Measurements from ENCODE around the gene AGBL4. TPM values are rescaled to one million over a fixed set of nuclear protein-coding genes. Genes with fewer than 3 reads are reported as not detected.
A peak's percentile ranks its signal among the peaks of the same experiment; 100 is the strongest.

AGBL4 gene
- total RNA-seq, 1 donor from 2014 or later: not detected

DNA sequence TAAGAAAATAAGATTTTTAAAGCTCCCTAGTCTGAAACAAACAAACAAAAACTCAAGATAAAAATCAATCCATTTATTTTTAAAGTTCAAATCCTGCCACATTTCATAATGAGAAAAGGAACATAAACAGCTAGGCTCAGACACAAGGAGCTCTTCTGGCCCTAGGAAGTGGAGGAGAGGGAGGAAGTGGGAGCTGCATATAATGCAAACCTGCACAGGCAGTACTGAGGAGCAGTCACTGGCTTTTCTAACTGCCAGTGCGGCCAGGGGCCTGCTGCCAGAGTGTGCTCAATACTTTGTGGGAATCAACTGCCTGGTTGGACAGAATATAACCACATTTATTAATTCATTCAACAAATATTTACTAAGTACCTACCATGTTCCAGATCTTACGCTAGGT, 1411.9 kb downstream of the AGBL4 start:
- DNase-seq (ENCODE audit: low read depth): no peak

DNA sequence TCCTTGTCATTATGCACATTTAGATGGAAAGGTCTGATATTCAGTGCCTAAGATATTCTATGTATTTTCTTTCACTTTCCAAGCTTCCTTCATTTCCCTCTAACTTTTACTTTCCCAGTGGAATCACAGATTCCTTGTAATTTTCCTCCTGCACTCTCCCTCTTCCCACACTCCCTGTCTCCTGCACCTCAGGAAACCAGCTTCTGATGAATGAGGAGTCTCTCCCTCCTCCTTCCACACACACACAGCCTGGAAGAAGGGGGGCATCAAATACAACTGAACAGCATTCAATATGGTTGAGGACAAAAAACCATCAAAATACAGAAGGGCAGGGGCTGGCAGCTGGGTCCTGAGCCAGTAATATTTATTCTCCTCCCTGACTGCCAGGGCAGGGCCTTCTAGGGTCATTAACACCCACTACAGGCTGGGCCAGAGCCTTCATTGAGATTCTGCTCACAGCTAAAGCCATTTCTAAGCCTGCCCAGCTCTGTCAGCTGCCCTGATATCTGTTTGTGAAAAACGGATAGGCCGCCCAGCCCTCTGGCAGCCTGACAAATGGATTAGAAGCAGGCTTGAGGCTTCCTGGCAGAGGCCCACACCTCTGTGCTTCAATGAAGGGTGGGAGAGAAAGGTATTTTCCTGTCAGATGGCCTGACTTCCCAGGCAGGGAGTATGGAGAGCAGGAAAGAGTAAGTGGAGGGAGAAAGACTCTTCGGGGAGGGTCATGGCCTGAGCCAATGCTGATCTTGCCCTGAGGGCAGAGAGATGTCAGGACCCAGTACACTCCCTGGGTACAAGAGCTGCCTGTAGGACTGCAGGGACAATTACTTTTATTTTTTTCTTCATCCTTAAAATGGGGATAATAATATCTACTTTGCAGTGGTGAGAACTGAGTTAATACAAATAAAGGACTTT, 1412.9 kb downstream of the AGBL4 start:
- peak; percentile 8 for DNase-seq (ENCODE audit: low read depth)

DNA sequence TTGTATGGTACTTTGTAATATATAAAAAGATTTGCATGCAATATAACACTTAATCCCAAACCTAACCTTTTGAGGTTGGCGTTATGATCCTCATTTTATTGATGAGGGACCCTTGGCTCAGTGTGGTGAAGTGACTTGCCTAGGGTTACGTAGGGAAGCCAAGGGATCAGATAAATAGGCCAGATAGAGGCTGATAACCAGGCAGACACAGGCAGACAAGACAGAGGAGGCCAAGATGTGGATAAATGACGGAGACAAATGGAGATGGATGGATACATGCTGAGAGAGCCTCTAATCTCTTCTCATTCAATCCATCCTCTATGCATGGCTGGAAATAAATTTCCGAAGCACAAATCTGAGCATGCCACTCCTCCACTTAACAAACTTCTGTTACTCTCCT, 1414.9 kb downstream of the AGBL4 start:
- DNase-seq (ENCODE audit: low read depth): no peak

DNA sequence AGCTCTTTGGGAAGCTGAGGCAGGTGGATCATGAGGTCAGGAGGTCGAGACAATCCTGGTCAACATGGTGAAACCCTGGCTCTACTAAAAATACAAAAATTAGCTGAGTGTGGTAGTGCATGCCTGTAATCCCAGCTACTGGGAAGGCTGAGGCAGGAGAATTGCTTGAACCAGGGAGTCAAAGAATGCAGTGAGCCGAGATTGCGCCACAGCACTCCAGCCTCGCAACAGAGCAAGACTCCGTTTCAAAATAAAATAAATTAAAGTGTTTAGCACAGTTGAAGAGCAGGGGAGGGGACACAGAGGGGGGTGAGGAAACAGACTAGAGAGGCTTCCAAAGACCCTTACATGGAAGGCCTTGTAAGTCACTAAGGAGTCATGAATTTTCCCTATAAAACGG, 1420.5 kb downstream of the AGBL4 start:
- DNase-seq (ENCODE audit: low read depth): no peak

- DNase-seq (ENCODE audit: low read depth): no peak
Observed at GRCh38 chr1:48602349-48602748, 1421.4 kb downstream of the AGBL4 start.

GRCh38 chr1:48600182-48600581, 1423.6 kb downstream of the AGBL4 start:
- DNase-seq (ENCODE audit: low read depth): no peak

GRCh38 chr1:48597663-48598062, 1426.1 kb downstream of the AGBL4 start:
- no peak for DNase-seq (ENCODE audit: low read depth)

GRCh38 chr1:48596046-48596445, 1427.7 kb downstream of the AGBL4 start:
- no peak for DNase-seq (ENCODE audit: low read depth)

DNA sequence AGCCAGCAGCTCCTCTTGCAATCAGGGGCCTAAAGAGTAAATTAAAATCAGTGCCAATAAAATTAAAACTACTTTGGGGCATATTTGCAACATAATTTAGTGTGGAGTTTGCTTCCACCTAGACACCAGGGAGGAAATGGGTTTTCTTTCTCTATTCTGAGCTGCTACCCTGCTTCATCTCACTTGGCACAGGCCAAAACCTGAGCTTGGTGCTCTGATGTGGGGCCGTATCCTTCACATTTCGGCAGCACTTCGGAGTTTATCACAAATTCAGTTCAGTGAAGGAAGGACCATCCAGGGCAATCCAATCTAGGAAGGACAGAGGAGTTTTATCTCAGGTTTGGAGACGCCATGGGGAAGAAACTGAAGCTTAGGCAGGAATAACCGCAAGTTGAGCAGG, 1428.1 kb downstream of the AGBL4 start:
- DNase-seq (ENCODE audit: low read depth): no peak

DNA sequence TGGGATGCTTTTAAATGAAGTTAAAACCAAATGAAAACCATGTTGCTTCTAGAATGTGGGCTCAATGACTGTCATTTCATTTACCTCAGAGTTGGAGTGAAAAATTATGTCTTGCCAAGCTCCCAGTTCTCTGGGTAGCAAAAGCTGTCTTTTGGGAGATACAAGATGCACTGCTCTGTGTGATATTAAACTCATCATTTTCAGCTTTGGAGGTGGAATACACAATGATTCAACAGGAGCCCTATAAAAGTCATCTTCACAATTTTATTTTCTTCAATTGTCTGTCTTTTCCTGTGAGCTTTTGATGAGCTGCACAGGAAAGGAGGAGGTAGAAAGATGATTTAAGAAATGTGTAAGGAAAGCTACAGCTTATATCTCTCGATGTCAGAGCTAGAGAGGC, 1431.4 kb downstream of the AGBL4 start:
- no peak for DNase-seq (ENCODE audit: low read depth)

GRCh38 chr1:48591181-48591580, 1432.6 kb downstream of the AGBL4 start:
- DNase-seq (ENCODE audit: low read depth): no peak

- no peak for DNase-seq (ENCODE audit: low read depth)
Observed at GRCh38 chr1:48588061-48588460, 1435.7 kb downstream of the AGBL4 start.

DNA sequence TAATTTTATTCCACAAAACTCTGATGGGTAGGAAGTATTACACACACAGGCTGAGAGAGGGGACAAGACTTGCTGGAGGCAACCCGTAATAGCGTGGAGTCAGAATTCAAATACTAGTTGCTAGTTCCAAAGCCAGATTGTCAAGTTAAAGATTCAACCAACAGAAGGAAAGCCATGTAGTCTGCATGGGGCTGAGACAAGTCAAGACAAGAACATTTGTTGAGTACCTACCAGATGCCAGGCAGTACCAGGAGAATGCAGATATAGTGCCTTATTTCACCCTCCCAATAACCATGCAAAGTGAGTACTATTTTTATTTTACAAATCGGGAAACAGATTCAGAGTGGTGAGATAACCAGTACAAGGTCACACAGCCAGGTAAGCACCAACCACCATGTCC, 1441.3 kb downstream of the AGBL4 start:
- DNase-seq (ENCODE audit: low read depth): no peak

- no peak for DNase-seq (ENCODE audit: low read depth)
Observed at GRCh38 chr1:48581270-48581669, 1442.5 kb downstream of the AGBL4 start.

DNA sequence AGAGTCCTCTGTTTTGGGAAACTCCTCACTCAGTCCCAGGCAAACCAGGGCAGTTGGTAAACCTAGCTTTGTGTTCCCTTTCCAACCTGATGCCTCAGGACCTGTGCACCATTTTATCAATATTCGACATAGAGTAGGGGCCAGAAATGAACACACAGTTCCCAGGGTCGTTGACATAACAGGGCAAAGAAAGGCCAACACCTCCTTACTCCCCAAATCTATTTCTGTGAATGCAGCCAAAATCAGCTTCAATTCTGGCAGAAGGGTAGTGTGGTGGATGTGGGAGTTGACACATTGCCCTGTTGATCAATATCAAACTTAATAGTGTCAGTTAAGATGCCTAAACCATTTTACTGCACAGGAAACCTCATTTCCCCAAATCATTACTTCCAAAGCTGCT, 1447.2 kb downstream of the AGBL4 start:
- no peak for DNase-seq (ENCODE audit: low read depth)

- peak; percentile 75 for DNase-seq (ENCODE audit: low read depth)
Observed at GRCh38 chr1:48572646-48573258, 1451.0 kb downstream of the AGBL4 start.

- DNase-seq (ENCODE audit: low read depth): no peak
Observed at GRCh38 chr1:48572134-48572533, 1451.6 kb downstream of the AGBL4 start.

- DNase-seq (ENCODE audit: low read depth): peak; percentile 12
Observed at GRCh38 chr1:48571303-48571987, 1452.3 kb downstream of the AGBL4 start.

- DNase-seq (ENCODE audit: low read depth): no peak
Observed at GRCh38 chr1:48570568-48570967, 1453.2 kb downstream of the AGBL4 start.

DNA sequence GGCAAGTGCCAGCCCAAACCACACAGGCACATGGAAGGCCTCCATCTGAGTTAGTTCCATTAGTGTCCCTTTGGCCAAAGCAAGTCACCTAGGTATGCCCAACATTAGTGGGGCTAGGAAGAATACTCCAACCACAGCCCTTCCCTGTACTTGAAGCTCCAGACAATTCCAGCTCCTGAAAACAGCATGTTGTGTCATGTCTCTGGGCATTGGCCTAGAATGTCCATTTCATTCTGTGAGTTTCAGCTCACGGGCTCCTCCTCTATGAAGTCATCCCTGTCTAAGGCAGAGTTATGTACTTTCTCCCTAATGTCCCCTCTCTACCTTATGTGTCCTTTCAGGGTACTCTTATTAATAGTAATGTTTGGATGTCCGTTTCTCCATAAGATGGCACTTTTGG, 1455.3 kb downstream of the AGBL4 start:
- no peak for DNase-seq (ENCODE audit: low read depth)

GRCh38 chr1:48566492-48566891, 1457.3 kb downstream of the AGBL4 start:
- DNase-seq (ENCODE audit: low read depth): no peak

GRCh38 chr1:48563021-48563420, 1460.7 kb downstream of the AGBL4 start:
- DNase-seq (ENCODE audit: low read depth): no peak

All from myocyte (in vitro differentiated cells).